Astrocyte of the cerebellum (primary cell): ENCODE data around the gene C9orf50.

Source experiments
- DNase-seq: peaks from one replicate; pipeline ENCODE4 v3.0.0-alpha.2; 2011; ENCODE audit warnings: low read depth
- H3K4me3 ChIP-seq: 2 replicates; pipeline ENCODE4 v1.5.1; 2011; ENCODE audit warnings: mild to moderate bottlenecking, low read depth, low read length, moderate library complexity
- in situ Hi-C: cut with HindIII; loops from 2 replicates; pipeline ENCODE4 v1.10.0; 2017; ENCODE audit warnings: low sequenced_read_pairs
- TF ChIP-seq, protein P1 (sequence below): IDR thresholded peaks from 2 replicates; pipeline ENCODE4 v1.5.1; 2012; ENCODE audit warnings: low read length, low read depth, moderate library complexity, mild to moderate bottlenecking; ENCODE audit errors: missing control alignments

Gene C9orf50

DNA sequence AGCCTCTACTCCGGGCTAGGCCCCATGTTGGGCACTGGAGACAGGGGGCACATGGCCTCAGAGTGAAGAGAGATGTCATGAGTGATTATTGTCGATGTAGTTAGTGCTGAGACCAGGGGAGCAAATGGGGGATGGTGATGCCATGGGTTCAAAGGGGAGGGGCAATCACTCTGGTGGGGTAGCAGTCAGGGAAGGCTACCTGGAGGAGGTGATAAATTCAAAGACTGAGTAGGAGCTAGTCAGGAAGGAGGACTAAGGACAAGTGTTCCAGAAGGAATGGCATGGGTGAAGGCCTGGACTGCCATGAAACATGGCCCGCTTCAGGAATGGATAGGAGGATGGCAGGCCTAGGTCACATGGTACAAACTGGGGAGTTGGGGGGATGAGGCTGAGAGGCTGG lies 41.6 kb downstream of the C9orf50 start:
- TF ChIP-seq, protein P1, sequence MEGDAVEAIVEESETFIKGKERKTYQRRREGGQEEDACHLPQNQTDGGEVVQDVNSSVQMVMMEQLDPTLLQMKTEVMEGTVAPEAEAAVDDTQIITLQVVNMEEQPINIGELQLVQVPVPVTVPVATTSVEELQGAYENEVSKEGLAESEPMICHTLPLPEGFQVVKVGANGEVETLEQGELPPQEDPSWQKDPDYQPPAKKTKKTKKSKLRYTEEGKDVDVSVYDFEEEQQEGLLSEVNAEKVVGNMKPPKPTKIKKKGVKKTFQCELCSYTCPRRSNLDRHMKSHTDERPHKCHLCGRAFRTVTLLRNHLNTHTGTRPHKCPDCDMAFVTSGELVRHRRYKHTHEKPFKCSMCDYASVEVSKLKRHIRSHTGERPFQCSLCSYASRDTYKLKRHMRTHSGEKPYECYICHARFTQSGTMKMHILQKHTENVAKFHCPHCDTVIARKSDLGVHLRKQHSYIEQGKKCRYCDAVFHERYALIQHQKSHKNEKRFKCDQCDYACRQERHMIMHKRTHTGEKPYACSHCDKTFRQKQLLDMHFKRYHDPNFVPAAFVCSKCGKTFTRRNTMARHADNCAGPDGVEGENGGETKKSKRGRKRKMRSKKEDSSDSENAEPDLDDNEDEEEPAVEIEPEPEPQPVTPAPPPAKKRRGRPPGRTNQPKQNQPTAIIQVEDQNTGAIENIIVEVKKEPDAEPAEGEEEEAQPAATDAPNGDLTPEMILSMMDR = no peak
- no peak overlapping the region for H3K4me3 ChIP-seq
- DNase-seq = no peak
- in situ Hi-C loops = no loop called here

DNA sequence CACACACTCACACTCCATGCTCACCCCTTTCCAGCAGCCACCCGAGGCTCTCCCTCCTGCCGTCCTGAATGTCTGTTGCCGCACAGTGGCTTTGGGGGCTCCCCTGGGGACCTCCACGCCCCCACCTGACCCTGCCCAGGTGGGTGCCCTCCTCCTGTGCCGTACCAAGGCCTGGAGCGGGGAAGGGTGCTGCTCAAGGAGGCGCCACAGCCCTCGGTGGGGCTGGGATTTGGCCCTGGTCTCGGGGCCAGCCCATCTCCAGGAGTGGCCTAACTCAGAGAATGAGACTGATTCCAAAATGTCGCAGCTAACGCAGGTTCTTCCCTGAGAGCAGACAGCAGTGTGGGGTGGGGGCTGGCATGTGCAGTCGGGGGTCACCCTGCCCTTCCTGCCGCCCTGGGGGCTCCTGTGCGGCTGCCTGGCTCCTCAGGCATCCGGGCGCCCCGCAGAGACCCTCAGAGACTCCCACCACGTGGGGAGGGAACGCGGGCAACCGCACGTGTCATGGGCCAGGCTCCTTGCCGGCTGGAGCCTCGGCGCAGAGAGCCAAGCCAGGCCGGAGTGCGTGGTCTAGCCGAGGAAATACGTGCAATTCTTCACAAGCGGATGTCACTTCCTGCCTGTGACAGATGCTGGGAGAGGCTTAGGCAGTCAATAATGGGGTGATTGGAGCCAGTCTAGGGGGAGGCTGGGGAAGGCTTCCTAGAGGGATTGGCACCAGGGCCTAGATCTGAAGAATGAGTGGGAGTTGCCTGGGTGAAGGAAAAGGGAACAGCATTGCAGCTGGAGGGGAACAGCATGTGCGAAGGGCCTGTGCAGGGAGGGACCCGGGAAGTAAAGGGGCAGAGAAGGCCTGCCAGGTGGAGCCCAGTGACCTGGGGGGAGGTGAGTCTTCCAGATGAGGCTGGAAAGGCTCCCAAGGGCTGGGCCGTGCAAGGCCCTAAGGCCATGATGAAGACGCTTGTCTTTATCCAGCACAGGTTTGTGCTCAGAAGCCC lies 44.1 kb downstream of the C9orf50 start:
- in situ Hi-C loops = no loop called here
- H3K4me3 ChIP-seq = no peak overlapping the region
- TF ChIP-seq, protein P1 = no peak
- no peak for DNase-seq

- TF ChIP-seq, protein P1 = no peak
- in situ Hi-C loops = no loop called here
- DNase-seq = no peak
- no peak overlapping the region for H3K4me3 ChIP-seq
Observed at GRCh38 chr9:129575818-129576217, 45.1 kb downstream of the C9orf50 start.

DNA sequence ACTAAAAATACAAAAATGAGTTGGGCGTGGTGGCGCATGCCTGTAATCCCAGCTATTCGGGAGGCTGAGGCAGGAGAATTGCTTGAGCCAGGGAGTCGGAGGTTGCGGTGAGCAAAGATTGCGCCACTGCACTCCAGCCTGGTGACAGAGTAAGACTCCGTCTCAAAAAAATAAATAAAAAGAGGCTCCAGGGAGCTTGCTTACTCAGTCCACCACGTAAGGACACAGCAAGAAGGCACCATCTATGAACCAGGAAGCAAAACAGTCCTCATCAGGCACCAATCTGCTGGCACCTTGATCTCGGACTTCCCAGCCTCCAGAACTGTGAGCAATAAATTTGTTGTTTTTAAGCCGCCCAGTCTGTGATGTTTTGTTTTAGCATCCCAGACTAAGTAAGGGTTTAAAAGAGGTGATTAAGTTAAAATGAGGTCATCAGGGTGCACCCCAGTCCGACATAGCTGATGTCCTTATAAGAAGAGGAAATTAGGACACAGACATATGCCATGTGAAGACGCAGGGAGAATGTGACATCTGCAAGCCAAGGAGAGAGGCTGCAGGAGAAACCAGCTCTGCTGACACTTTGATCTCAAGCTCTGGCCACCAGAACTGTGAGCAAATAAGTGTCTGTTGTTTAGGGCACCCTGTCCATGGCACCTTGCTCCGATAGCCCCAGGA lies 45.9 kb downstream of the C9orf50 start:
- in situ Hi-C loops = no loop called here
- no peak for DNase-seq
- no peak overlapping the region for H3K4me3 ChIP-seq
- TF ChIP-seq, protein P1 = no peak

GRCh38 chr9:129573977-129574376 lies 46.9 kb downstream of the C9orf50 start:
- no peak overlapping the region for H3K4me3 ChIP-seq
- no peak for DNase-seq
- TF ChIP-seq, protein P1 = no peak
- in situ Hi-C loops = no loop called here

DNA sequence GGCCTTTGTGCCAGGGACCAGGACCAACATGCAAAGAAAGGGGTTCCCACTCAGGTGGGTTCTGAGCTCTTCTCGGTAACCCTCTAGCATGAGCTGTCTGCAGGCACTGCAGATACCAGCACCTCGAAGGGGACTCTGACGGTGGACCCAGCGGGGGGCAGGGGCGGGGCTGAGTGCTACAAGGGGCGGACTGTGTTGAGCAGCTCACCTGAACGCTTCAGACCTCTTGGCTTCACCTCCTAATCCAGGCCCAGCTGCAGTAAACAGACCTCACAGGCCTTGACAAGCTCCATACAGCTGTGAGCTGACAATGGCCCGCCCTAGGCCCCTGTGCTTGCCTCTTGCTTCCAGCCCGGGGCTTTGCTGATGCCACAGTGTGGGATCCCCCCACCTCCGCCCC lies 48.4 kb downstream of the C9orf50 start:
- TF ChIP-seq, protein P1 = no peak
- no peak for DNase-seq
- H3K4me3 ChIP-seq = no peak overlapping the region
- in situ Hi-C loops = no loop called here
